Neuronal stem cell (in vitro differentiated cells): Measurements from ENCODE around the gene PYY.

Experiments used
- DNase-seq: peaks from one replicate; pipeline ENCODE4 v3.0.0-alpha.2; 2013; ENCODE audit warnings: low spot score
- H2AFZ ChIP-seq: one replicate; pipeline ENCODE4 v1.6.1; 2013; ENCODE audit warnings: mild to moderate bottlenecking, low read length, inconsistent platforms
- H2AK5ac ChIP-seq: 2 replicates; pipeline ENCODE4 v1.6.1; 2013; ENCODE audit warnings: low read depth, mild to moderate bottlenecking, inconsistent platforms, low read length, moderate library complexity, mixed read lengths
- H2BK120ac ChIP-seq: 2 replicates; pipeline ENCODE4 v1.6.1; 2013; ENCODE audit warnings: low read depth, mild to moderate bottlenecking, inconsistent platforms, low read length, moderate library complexity, mixed read lengths
- H2BK12ac ChIP-seq: one replicate; pipeline ENCODE4 v1.6.1; 2013; ENCODE audit warnings: low read length, inconsistent platforms
- H2BK15ac ChIP-seq: 2 replicates; pipeline ENCODE4 v1.6.1; 2013; ENCODE audit warnings: mild to moderate bottlenecking, low read length, inconsistent platforms, mixed read lengths
- H2BK5ac ChIP-seq: one replicate; pipeline ENCODE4 v1.6.1; 2013; ENCODE audit warnings: inconsistent platforms, mild to moderate bottlenecking, low read length, moderate library complexity
- H3K14ac ChIP-seq: one replicate; pipeline ENCODE4 v1.6.1; 2013; ENCODE audit warnings: low read length, inconsistent platforms
- H3K18ac ChIP-seq: 2 replicates; pipeline ENCODE4 v1.6.1; 2013; ENCODE audit warnings: low read length, inconsistent platforms
- H3K23ac ChIP-seq: 2 replicates; pipeline ENCODE4 v1.6.1; 2013; ENCODE audit warnings: low read depth, mild to moderate bottlenecking, mixed read lengths, low read length, inconsistent platforms; ENCODE audit not compliant: poor library complexity
- H3K27ac ChIP-seq: replicated peaks from 3 replicates; pipeline ENCODE4 v1.5.1; 2013; ENCODE audit warnings: low read length, inconsistent platforms
- H3K27me3 ChIP-seq, 3 experiments: 2 replicates each; pipeline ENCODE4 v1.6.1; 2013; ENCODE audit warnings: low read length in 3 of 3, mild to moderate bottlenecking in 2 of 3, inconsistent platforms in 1 of 3, low read depth in 1 of 3, mixed read lengths in 1 of 3, moderate library complexity in 1 of 3; ENCODE audit not compliant: control insufficient read depth in 3 of 3, insufficient read depth in 3 of 3
- H3K36me3 ChIP-seq, 2 donors: replicated peaks in 1 of 2; 2 replicates each; pipeline ENCODE4 v1.6.1; 2013; ENCODE audit warnings: low read length in 2 of 2; ENCODE audit not compliant: control insufficient read depth in 2 of 2, insufficient read depth in 2 of 2
- H3K4ac ChIP-seq: 2 replicates; pipeline ENCODE4 v1.6.1; 2013; ENCODE audit warnings: inconsistent platforms, mild to moderate bottlenecking, low read length, moderate library complexity
- H3K4me1 ChIP-seq, 2 donors: 1 replicate in 1 of 2; 2 replicates in 1 of 2; pipeline ENCODE4 v1.6.1; 2013; ENCODE audit warnings: low read length in 2 of 2, low read depth in 1 of 2; ENCODE audit not compliant: control insufficient read depth in 2 of 2, insufficient read depth in 1 of 2
- H3K4me2 ChIP-seq: one replicate; pipeline ENCODE4 v1.6.1; 2013; ENCODE audit warnings: mild to moderate bottlenecking, low read length, inconsistent platforms; ENCODE audit not compliant: insufficient read depth, poor library complexity, severe bottlenecking
- H3K4me3 ChIP-seq, 2 donors: 2 replicates each; pipeline ENCODE4 v1.5.1; 2013; ENCODE audit warnings: low read length in 2 of 2, mild to moderate bottlenecking in 2 of 2, inconsistent platforms in 1 of 2, moderate library complexity in 1 of 2
- H3K79me1 ChIP-seq: one replicate; pipeline ENCODE4 v1.6.1; 2013; ENCODE audit warnings: low read depth, mild to moderate bottlenecking, inconsistent platforms, low read length, moderate library complexity
- H3K9ac ChIP-seq: one replicate; pipeline ENCODE4 v1.6.1; 2013; ENCODE audit warnings: mild to moderate bottlenecking, low read depth, low read length, inconsistent platforms; ENCODE audit not compliant: poor library complexity
- H3K9me3 ChIP-seq, 2 donors: replicated peaks in 1 of 2; 2 replicates each; pipeline versions ENCODE3 to v1.6.1; 2013; ENCODE audit warnings: low read length in 2 of 2, mild to moderate bottlenecking in 2 of 2, inconsistent platforms in 1 of 2, low read depth in 1 of 2, mixed read lengths in 1 of 2, moderate library complexity in 1 of 2; ENCODE audit not compliant: control insufficient read depth in 2 of 2, insufficient read depth in 1 of 2
- H4K8ac ChIP-seq: one replicate; pipeline ENCODE4 v1.6.1; 2013; ENCODE audit warnings: low read depth, mild to moderate bottlenecking, inconsistent platforms, low read length, moderate library complexity
- H4K91ac ChIP-seq: one replicate; pipeline ENCODE4 v1.6.1; 2013; ENCODE audit warnings: low read length, low read depth, mild to moderate bottlenecking, inconsistent platforms; ENCODE audit not compliant: poor library complexity
- WGBS, 2 donors: extraction: QIAGEN DNeasy Blood & Tissue Kit; methylation state at CpG; one replicate each; pipeline ENCODE4 v1.1.7; 2013; ENCODE audit warnings: missing lambda C conversion rate in 2 of 2, mixed read lengths in 1 of 2; ENCODE audit not compliant: insufficient read length in 2 of 2, insufficient replicate concordance in 1 of 2; ENCODE audit errors: extremely low coverage in 2 of 2; 5-methylcytosine and 5-hydroxymethylcytosine counted together

Gene PYY

DNA sequence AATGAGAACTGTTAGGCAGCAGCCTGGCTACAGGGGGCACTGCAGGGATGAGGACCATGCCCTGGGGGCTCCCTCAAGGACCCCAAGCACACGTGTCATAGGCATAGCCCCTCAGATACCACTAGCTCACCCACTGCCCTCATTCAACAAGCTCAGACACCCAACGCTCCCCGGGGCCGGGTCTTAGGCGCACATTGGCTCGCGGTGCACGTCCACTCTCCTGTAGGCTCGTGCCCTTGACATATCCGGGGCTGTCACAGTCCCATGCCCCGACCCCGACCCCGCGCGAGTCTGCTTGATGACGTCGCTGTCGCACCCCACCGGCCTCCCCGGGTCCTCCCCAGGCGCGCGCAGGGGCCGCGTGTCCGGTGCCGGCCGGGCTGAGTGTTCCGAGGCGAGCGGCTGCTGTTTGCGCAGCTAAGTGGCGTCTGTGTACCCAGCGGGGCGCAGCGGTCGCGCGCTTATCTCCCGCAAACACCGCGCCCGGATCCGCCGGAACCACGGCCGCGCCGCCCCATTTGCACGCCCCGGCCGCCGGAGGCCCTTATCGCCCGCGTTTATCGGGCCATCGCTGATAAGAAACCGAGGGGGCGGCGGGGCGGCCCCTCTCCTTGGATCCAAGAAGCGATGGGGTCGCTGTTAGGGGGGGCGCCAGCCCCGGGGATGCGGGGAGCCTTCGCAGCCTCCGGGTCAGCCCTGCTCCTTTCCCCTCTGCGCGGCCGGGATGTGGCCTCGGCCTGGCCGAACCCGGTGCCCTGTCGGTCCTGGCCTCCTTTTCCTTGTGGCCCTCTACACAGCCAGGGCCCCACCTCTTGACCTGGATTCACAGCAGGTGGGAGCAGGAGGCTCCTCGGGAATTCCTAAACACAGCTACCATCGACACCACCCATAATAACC, 30.0 kb upstream of the PYY start:
- Histone ChIP-seq H3K9me3 (no peaks in the 10 kb centered on the region), H3K27me3 (peaks cover 2 to 76% (median 18%) of the 10 kb centered on the region in 3 experiments), H2BK15ac (peak overlapping the region; percentile 28), H4K8ac (no peak overlapping the region), H3K23ac (peak overlapping the region; percentile 62), H3K27ac (no peak overlapping the region), H2BK120ac (no peak overlapping the region), H4K91ac (no peak overlapping the region), H3K4me3 (peak overlapping the region; percentile 37 to 80), H2AFZ (peak overlapping the region; percentile 93), H3K18ac (peak overlapping the region; percentile 89), H3K14ac (no peak overlapping the region), H3K9ac (peak overlapping the region; percentile 55), H2AK5ac (peak overlapping the region; percentile 73), H2BK5ac (peak overlapping the region; percentile 30), H3K4me2 (peak overlapping the region; percentile 95), H3K4ac (no peak overlapping the region), H3K79me1 (no peaks in the 10 kb centered on the region), H3K4me1 (peaks cover 4 to 5% of the 10 kb centered on the region in 2 donors), H3K36me3 (no peaks in the 10 kb centered on the region), H2BK12ac (no peak overlapping the region)
- no CpG with 5 or more reads among the region's 78 CpGs for WGBS, 2 donors
- DNase-seq = no peak

DNA sequence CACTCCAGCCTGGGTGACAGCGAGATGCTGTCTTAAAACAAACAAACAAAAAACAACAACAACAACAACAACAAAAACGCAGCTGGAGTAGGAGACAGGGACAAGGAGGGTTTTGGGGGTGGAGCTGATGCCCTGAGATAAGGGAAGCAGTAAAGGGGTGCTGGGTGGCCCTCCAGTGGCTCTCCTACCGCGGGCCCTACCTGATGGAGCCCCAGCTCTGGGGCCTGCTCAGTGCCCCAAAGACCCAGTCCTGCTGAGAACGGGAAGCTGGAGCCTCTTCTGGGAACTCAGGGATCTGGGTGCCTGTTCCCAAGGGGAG, 29.4 kb upstream of the PYY start:
- Histone ChIP-seq H3K4ac (no peak overlapping the region), H3K27ac (no peak overlapping the region), H2BK120ac (no peak overlapping the region), H2AK5ac (peak overlapping the region; percentile 73), H2BK12ac (no peak overlapping the region), H3K4me2 (peak overlapping the region; percentile 95), H3K23ac (no peak overlapping the region), H3K4me1 (peaks cover 4 to 5% of the 10 kb centered on the region in 2 donors), H3K27me3 (peaks cover 2 to 79% (median 18%) of the 10 kb centered on the region in 3 experiments), H2BK15ac (no peak overlapping the region), H3K79me1 (no peaks in the 10 kb centered on the region), H2BK5ac (no peak overlapping the region), H3K9ac (no peak overlapping the region), H3K9me3 (no peaks in the 10 kb centered on the region), H3K18ac (no peak overlapping the region), H4K91ac (no peak overlapping the region), H2AFZ (peak overlapping the region; percentile 93), H3K36me3 (no peaks in the 10 kb centered on the region), H4K8ac (no peak overlapping the region), H3K4me3 (peak overlapping the region in 1 of 2 donors; percentile 80), H3K14ac (no peak overlapping the region)
- WGBS, 2 donors = no CpG with 5 or more reads among the region's 5 CpGs
- no peak for DNase-seq

DNA sequence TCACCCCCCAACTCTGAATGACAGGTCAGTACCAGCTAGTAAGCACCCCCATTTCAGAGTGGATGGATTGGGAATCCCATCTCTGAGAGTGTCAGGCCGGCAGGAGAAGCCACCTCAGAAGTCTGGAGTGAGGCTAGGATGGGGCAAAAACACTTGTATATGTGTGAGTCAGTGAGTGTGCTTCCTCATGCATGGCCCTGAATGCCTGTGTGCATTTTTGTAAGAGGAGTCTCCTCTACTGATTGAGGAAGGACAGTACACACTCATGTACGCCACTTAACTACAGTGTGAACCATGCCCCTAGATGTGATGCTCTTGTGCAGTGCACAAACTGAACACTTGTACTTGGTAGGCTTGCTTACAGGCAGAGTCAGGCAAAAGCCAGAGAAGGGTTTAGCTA, 28.4 kb upstream of the PYY start:
- no peak overlapping the region for H2BK5ac ChIP-seq
- H3K4ac ChIP-seq = no peak overlapping the region
- no peak overlapping the region for H3K27ac ChIP-seq
- DNase-seq = no peak
- no peak overlapping the region for H2BK12ac ChIP-seq
- no peak overlapping the region for H2BK120ac ChIP-seq
- H3K4me2 ChIP-seq = no peak overlapping the region
- no peak overlapping the region for H3K14ac ChIP-seq
- H2AK5ac ChIP-seq = peak overlapping the region; percentile 42
- no peak overlapping the region for H4K8ac ChIP-seq
- H3K9ac ChIP-seq = no peak overlapping the region
- H3K23ac ChIP-seq = no peak overlapping the region
- no peak overlapping the region for H4K91ac ChIP-seq
- H3K9me3 ChIP-seq = no peaks in the 10 kb centered on the region
- no peak overlapping the region for H2BK15ac ChIP-seq
- H3K27me3 ChIP-seq = peaks cover 2 to 77% (median 18%) of the 10 kb centered on the region in 3 experiments
- no peaks in the 10 kb centered on the region for H3K79me1 ChIP-seq
- H3K36me3 ChIP-seq = no peaks in the 10 kb centered on the region
- H2AFZ ChIP-seq = no peak overlapping the region
- H3K18ac ChIP-seq = no peak overlapping the region
- H3K4me1 ChIP-seq = peaks cover 4 to 5% of the 10 kb centered on the region in 2 donors
- no peak overlapping the region for H3K4me3 ChIP-seq
- no CpG with 5 or more reads among the region's 2 CpGs for WGBS, 2 donors

DNA sequence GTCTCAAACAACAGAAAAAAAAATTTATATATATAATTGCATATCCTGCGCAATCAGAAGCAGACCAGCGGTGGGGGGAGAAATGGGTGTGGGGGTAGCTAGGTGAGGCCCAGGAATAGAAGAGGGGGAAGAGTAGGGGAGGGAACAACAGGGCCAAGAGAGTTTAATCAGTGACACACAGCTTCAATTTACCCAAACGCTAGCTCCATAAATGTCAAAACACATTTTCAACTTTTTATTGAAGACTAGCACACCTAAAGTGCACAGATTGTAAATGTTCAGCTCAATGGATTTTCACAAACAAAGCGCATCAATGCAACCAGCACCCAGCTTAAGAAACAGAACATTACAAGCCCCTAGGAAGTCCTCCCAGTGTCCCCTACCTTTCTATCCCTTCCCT, 25.9 kb upstream of the PYY start:
- Histone ChIP-seq H4K91ac (no peak overlapping the region), H2AFZ (no peak overlapping the region), H3K27ac (no peak overlapping the region), H2BK12ac (no peak overlapping the region), H3K36me3 (no peaks in the 10 kb centered on the region), H2BK5ac (no peak overlapping the region), H3K79me1 (no peaks in the 10 kb centered on the region), H3K4me1 (peaks cover 6 to 8% of the 10 kb centered on the region in 2 donors), H3K23ac (no peak overlapping the region), H3K4me2 (no peak overlapping the region), H3K4ac (no peak overlapping the region), H2BK15ac (no peak overlapping the region), H3K27me3 (peaks cover 2 to 62% (median 18%) of the 10 kb centered on the region in 3 experiments), H3K14ac (no peak overlapping the region), H2BK120ac (no peak overlapping the region), H3K18ac (no peak overlapping the region), H3K4me3 (no peak overlapping the region), H3K9ac (no peak overlapping the region), H3K9me3 (no peaks in the 10 kb centered on the region), H2AK5ac (no peak overlapping the region), H4K8ac (no peak overlapping the region)
- DNase-seq = no peak
- no CpG with 5 or more reads among the region's 4 CpGs for WGBS, 2 donors
